HepG2 (cell line): ENCODE data around the gene STOML2. TPM values are rescaled to one million over a fixed set of nuclear protein-coding genes. Genes with fewer than 3 reads are reported as not detected.

Experiments
- DZIP1 ChIP-seq: sonication (generic); formaldehyde crosslinking; IDR thresholded peaks from 2 replicates; pipeline ENCODE4 v1.5.0; 2020; ENCODE audit warnings: mild to moderate bottlenecking, missing genetic modification reagents
- GMEB2 ChIP-seq: IDR thresholded peaks from 2 replicates; pipeline ENCODE4 v1.6.1; 2016; ENCODE audit warnings: missing biosample characterization, missing genetic modification reagents, low read depth
- GPN1 ChIP-seq: sonication (generic); formaldehyde crosslinking; IDR thresholded peaks from 2 replicates; pipeline ENCODE4 v1.5.1; 2020; ENCODE audit warnings: missing genetic modification reagents, borderline replicate concordance
- HOXD1 ChIP-seq: sonication (generic); formaldehyde crosslinking; IDR thresholded peaks from 2 replicates; pipeline ENCODE4 v1.5.0; 2020; ENCODE audit warnings: missing genetic modification reagents
- KMT2A ChIP-seq: sonication (generic); formaldehyde crosslinking; IDR thresholded peaks from 2 replicates; pipeline ENCODE4 v1.4.0; 2020; ENCODE audit warnings: missing genetic modification reagents
- MAFF ChIP-seq: IDR thresholded peaks from 2 replicates; pipeline ENCODE4 v1.6.1; 2011; ENCODE audit warnings: low read depth, low read length, improper control_type of control experiment
- NFRKB ChIP-seq: fragments of 450-650 bp; IDR thresholded peaks from 2 replicates; pipeline ENCODE4 v1.6.1; 2017
- NPAS2 ChIP-seq: sonication (generic); formaldehyde crosslinking; IDR thresholded peaks from 2 replicates; pipeline ENCODE4 v1.8.0; 2022; ENCODE audit warnings: mild to moderate bottlenecking, missing genetic modification reagents, borderline replicate concordance
- NR2F1 ChIP-seq, 2 experiments: fragments of 450-650 bp in 1 of 2; formaldehyde crosslinking in 1 of 2; IDR thresholded peaks; 2 replicates each; pipeline versions ENCODE4 v1.5.0 to v1.6.1; 2016 to 2020; ENCODE audit warnings: mild to moderate bottlenecking in 1 of 2, missing compliant biosample characterization in 1 of 2, missing genetic modification reagents in 1 of 2, moderate library complexity in 1 of 2
- PAX8 ChIP-seq: sonication (generic); formaldehyde crosslinking; IDR thresholded peaks from 2 replicates; pipeline ENCODE4 v1.8.0; 2022; ENCODE audit warnings: mild to moderate bottlenecking, missing genetic modification reagents, borderline replicate concordance
- UBTF ChIP-seq: sonication (generic); formaldehyde crosslinking; IDR thresholded peaks from 2 replicates; pipeline ENCODE4 v1.4.0; 2020; ENCODE audit warnings: mild to moderate bottlenecking, missing genetic modification reagents
- ZBTB10 ChIP-seq: sonication (generic); formaldehyde crosslinking; IDR thresholded peaks from 2 replicates; pipeline ENCODE4 v1.4.0; 2020; ENCODE audit warnings: missing genetic modification reagents, borderline replicate concordance
- ZNF460 ChIP-seq: sonication (generic); formaldehyde crosslinking; IDR thresholded peaks from 2 replicates; pipeline ENCODE4 v1.5.1; 2020; ENCODE audit warnings: missing genetic modification reagents, mild to moderate bottlenecking, borderline replicate concordance
- ZNF496 ChIP-seq: sonication (generic); formaldehyde crosslinking; IDR thresholded peaks from 2 replicates; pipeline ENCODE4 v1.8.1; 2023; ENCODE audit warnings: mild to moderate bottlenecking, moderate library complexity, missing genetic modification reagents; ENCODE audit not compliant: insufficient replicate concordance
- ZNF512B ChIP-seq: sonication (generic); formaldehyde crosslinking; IDR thresholded peaks from 2 replicates; pipeline ENCODE4 v1.5.1; 2020; ENCODE audit warnings: missing genetic modification reagents, mild to moderate bottlenecking, borderline replicate concordance
- ZNF543 ChIP-seq: sonication (generic); formaldehyde crosslinking; IDR thresholded peaks from 2 replicates; pipeline ENCODE4 v1.4.0; 2020; ENCODE audit warnings: mild to moderate bottlenecking, missing genetic modification reagents
- polyA plus RNA-seq, 8 experiments: library from polyadenylated mRNA; depleted of rRNA in 3 of 8; stranded (reverse) in 7 of 8; unstranded in 1 of 8; fragments of >200 nt; fragmentation: Illumina TruSeq in 4 of 8; extraction: Trizol in 4 of 8; gene quantifications; 2 replicates each; pipeline versions ENCODE4 v1.2.1 to v1.2.3, GENCODE V29; 2011 to 2016; ENCODE audit warnings: low read depth in 4 of 8, missing spikeins in 1 of 8, mixed read lengths in 1 of 8; ENCODE audit not compliant: insufficient read depth in 1 of 8
- total RNA-seq, 5 experiments: library from RNA; depleted of rRNA; stranded (reverse); fragments of >200 nt; fragmentation: Illumina TruSeq; extraction: Trizol; gene quantifications; 2 replicates each; pipeline ENCODE4 v1.2.3, GENCODE V29; 2016; ENCODE audit warnings: low read depth in 1 of 5

STOML2 gene
- total and polyA plus RNA-seq, 2 of the 13 experiments (the other 11 are each of a cell fraction or from before 2014, with no cell fraction given): 245 to 250 TPM

- TF ChIP-seq DZIP1 (0 out of 2 replicates have a peak, but pooled peaks have one; percentile 22), NFRKB (no peak), ZNF512B (CRISPR knock-in tag) (no peak), ZNF460 (no peak), GPN1 (CRISPR knock-in tag) (peak; percentile 67; the same call in 1 of the 2 replicates), PAX8 (CRISPR knock-in tag) (peak; percentile 65; the same call in 1 of the 2 replicates), MAFF (peak; percentile 48; the same call in 1 of the 2 replicates), KMT2A (CRISPR knock-in tag) (peak; percentile 52; the same call in 1 of the 2 replicates), HOXD1 (CRISPR knock-in tag) (no peak), NPAS2 (CRISPR knock-in tag) (no peak), ZNF543 (peak; percentile 71; the same call in 1 of the 2 replicates), GMEB2 (CRISPR knock-in tag) (no peak), ZNF496 (CRISPR knock-in tag) (no peak), NR2F1 (CRISPR knock-in tag; IDR thresholded peaks at IDR 0.05) (0 out of 4 replicates have a peak, but pooled peaks have one; percentile 5 to 27), ZBTB10 (CRISPR knock-in tag) (peak; percentile 34; the same call in 1 of the 2 replicates), UBTF (CRISPR knock-in tag) (peak; percentile 99)
Measured at GRCh38 chr9:35071814-35072460, 31.0 kb downstream of the STOML2 start (continued).
